IPS-11a (cell line): Measurements from ENCODE around the gene KLHL21.
"Not testable (repeated sequence)": the region's sequence is repeated elsewhere in the genome, so short reads cannot be mapped to it uniquely, and the experiment has no call there.

Experiments
- H3K4me3 ChIP-seq: one replicate; pipeline ENCODE4 v1.5.1; 2013; ENCODE audit warnings: low read depth, low read length, control low read depth

Gene KLHL21

GRCh38 chr1:6602669-6603237 lies at the start of gene KLHL21:
Gene KLHL21, minus strand, starts transcription at chr1:6602869. Its CDS starts 52 bp downstream, at chr1:6602817.
- peak within 1 kb of the TSS; percentile 91 for H3K4me3 ChIP-seq

GRCh38 chr1:6651909-6652308 lies 49.2 kb upstream of the KLHL21 start:
- H3K4me3 ChIP-seq, result no peak overlapping the region

- no peak overlapping the region for H3K4me3 ChIP-seq
These were observed 45.9 kb upstream of the KLHL21 start for GRCh38 chr1:6648556-6648955.

GRCh38 chr1:6646499-6647148 lies 44.0 kb upstream of the KLHL21 start:
- H3K4me3 ChIP-seq, result no peak overlapping the region

GRCh38 chr1:6645018-6645417 lies 42.3 kb upstream of the KLHL21 start:
- no peak overlapping the region for H3K4me3 ChIP-seq

- H3K4me3 ChIP-seq, result not testable (repeated sequence)
These were observed 38.2 kb upstream of the KLHL21 start for GRCh38 chr1:6640867-6641266.

GRCh38 chr1:6638226-6638625 lies 35.6 kb upstream of the KLHL21 start:
- no peak overlapping the region for H3K4me3 ChIP-seq

- no peak overlapping the region for H3K4me3 ChIP-seq
These were observed 35.1 kb upstream of the KLHL21 start for GRCh38 chr1:6637770-6638169.

GRCh38 chr1:6636778-6637177 lies 34.1 kb upstream of the KLHL21 start:
- not testable (repeated sequence) for H3K4me3 ChIP-seq

GRCh38 chr1:6635910-6636760 lies 33.5 kb upstream of the KLHL21 start:
- no peak overlapping the region for H3K4me3 ChIP-seq

GRCh38 chr1:6635161-6635909 lies 32.7 kb upstream of the KLHL21 start:
- no peak overlapping the region for H3K4me3 ChIP-seq

GRCh38 chr1:6634371-6635052 lies 31.8 kb upstream of the KLHL21 start:
- H3K4me3 ChIP-seq, result no peak overlapping the region

GRCh38 chr1:6632588-6633514 lies 30.2 kb upstream of the KLHL21 start:
- no peak overlapping the region for H3K4me3 ChIP-seq

- no peak overlapping the region for H3K4me3 ChIP-seq
These were observed 28.4 kb upstream of the KLHL21 start for GRCh38 chr1:6631058-6631457.

- H3K4me3 ChIP-seq, result no peak overlapping the region
These were observed 27.4 kb upstream of the KLHL21 start for GRCh38 chr1:6630027-6630426.

GRCh38 chr1:6628971-6629479 lies 26.4 kb upstream of the KLHL21 start:
- no peak overlapping the region for H3K4me3 ChIP-seq

- H3K4me3 ChIP-seq, result no peak overlapping the region
These were observed 25.3 kb upstream of the KLHL21 start for GRCh38 chr1:6627841-6628545.

- no peak overlapping the region for H3K4me3 ChIP-seq
These were observed 24.4 kb upstream of the KLHL21 start for GRCh38 chr1:6627031-6627430.
